GM15510 (cell line): ENCODE measurements around the gene ARHGEF4.

ENCODE experiments used
- POLR2A ChIP-seq: IDR thresholded peaks from 3 replicates; pipeline ENCODE4 v1.6.1; 2011; ENCODE audit warnings: borderline replicate concordance; ENCODE audit not compliant: insufficient read length; ENCODE audit errors: extremely low read depth

The ARHGEF4 gene

GRCh38 chr2:130813722-130814121 is 23.0 kb upstream of the ARHGEF4 start:
- no peak for TF ChIP-seq POLR2A

DNA sequence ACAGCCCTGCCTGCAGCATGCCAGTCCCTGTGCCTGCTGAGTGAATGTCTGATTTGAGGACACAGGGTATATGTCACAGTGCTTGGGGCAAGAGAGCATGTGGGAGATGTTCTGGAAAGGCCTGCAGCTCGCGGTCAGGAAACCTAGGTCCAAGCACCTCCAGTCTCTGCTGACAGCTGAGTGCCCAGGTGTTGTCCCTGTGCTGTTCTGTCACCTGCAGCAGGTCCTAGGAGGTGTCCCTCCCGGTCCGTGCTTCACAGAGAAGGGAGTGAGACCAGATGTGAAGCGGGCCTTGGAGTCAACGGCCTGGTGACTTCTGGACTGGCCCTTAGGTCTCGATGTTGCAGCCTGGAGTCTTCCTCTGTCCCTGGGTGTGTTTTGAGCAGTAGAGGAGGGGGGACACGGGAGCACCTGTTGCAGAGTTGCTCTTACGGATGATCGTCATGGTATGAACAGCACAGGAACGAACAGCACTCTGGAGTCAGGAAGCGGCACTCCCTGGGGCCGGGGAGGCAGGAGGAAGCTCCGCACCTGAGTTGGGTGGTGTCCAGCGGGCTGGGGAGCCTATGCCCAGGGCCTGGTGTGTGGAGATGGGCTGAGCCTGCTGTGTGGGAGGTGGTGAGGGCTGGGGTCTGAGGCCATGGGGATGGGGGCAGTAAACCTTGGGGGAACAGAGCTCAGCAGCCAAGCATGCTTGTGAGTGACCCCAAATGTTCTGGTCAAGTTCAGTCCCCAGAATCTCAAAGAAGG is 21.6 kb upstream of the ARHGEF4 start:
- TF ChIP-seq POLR2A, result no peak

DNA sequence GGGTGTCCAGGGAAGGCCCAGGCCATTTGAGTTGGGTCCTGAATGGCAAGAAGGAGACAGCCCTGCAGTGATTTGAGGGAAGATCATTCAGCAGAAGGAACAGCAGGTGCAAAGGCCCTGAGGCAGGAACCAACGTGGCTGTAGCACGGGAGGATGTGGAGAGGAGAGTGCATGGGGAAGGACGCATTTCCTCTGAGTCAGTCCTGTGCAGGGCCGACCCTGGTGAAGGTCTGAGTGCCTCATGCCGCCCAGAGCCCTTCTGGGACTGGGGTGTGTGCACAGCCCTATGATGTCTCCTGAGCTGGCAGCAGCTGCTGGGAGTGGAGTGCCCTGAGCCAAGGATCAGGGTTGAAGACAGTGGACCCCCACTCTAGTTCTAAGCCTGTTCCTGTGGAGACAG is 17.9 kb upstream of the ARHGEF4 start:
- TF ChIP-seq POLR2A, result no peak

DNA sequence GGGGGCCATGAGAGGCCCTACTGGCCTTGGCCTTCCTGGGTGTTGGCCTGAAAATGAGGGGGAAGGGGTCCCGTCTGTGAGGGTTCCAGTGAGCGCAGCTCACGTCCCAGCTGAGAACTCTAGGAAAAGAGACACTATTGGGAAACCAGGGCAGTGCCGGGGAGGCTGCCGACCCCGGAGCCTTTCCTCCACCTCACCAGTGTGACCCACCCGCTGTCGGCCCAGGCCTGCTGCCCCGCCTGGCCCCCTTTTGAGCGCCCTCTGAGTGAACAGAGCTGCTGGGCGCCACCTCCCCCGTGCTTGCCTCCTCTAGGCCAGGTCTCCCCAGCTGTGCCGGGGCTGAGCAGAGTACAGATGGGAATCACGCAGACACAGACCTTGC is 17.5 kb upstream of the ARHGEF4 start:
- TF ChIP-seq POLR2A, result no peak

DNA sequence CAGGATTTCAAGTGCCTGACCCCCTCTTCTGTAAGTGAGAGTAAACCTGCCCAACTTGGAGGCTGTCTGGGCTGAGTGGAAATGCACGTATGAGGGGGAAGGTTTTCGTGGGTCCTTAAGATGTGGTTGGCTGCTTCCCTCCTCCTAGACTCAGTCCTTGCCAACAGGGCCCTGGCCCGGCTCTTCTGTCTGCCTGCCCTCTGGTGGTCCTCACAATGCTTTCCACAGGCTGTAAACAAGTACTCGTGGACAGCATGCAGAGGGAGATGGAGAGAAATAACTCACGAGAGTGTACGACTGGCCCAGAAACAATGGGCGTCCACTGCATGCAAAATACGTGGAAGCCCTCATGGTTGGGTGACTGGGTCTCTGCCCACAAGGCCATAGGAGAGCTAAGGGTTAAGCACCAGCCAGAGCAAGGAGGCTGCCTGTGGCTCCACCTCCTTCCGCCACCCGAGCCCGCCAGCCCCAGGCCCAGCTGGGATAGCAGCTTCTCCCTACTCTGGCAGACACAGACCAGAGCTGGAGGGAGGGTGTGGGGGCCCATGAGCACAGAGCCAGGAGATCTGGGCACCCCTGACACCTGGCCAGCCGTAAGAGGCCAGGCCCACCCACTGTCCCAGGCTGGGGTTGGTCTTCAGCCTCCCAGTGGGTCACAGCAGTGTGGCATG is 17.0 kb upstream of the ARHGEF4 start:
- no peak for TF ChIP-seq POLR2A

- TF ChIP-seq POLR2A, result no peak
Observed at GRCh38 chr2:130820279-130820861, 16.3 kb upstream of the ARHGEF4 start.

GRCh38 chr2:130821867-130822266 is 14.8 kb upstream of the ARHGEF4 start:
- no peak for TF ChIP-seq POLR2A

DNA sequence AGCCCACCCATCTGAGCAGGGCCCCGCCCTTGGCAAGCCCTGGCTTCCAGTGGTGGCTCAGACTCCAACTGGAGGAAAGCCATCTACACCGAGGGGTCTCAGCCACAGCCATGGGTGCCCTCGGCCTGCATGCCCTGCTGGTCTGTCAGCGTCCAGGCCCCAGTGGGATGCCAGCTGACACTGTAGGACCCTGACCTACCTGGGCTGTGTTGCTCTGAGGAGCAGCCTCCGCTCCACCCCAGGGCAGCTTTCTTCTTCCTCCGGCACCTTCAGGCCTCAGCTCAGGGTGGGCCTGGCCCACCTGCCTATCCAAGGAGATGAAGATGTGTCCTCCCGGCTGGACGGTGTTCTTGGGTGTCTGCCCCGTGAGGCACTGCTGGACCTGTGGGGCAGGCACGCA is 13.9 kb upstream of the ARHGEF4 start:
- TF ChIP-seq POLR2A, result no peak

GRCh38 chr2:130823171-130823885 is 13.4 kb upstream of the ARHGEF4 start:
- TF ChIP-seq POLR2A, result no peak

DNA sequence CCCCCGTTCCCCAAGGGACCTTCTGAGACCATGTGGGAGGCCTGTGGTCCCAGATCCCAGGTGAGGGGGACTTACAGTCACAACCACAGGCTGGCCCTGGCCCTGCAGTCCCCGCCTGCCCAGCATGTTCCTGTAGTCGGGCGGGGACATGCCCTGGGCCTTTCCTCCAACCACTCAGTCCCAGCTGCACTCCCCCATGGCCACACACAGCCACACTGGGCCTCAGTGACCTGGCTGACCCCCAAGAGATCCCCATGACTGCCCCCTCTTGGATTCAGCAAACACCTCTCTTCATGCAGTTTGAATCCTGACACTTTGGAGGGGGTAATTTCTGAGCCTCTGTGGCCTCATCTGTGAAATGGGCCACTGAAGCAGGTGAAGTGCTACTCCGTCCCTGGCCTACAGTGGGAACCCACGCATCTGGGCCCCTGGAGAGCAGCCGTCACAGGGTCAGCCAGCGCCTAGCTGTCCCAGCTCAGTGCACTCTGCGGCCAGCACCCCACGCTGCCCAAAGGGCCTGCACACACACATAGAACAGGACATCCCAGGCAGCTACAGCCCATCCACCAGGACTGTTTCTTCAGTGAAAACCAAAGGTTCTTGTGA is 12.7 kb upstream of the ARHGEF4 start:
- TF ChIP-seq POLR2A, result no peak

GRCh38 chr2:130824492-130825061 is 12.1 kb upstream of the ARHGEF4 start:
- no peak for TF ChIP-seq POLR2A

DNA sequence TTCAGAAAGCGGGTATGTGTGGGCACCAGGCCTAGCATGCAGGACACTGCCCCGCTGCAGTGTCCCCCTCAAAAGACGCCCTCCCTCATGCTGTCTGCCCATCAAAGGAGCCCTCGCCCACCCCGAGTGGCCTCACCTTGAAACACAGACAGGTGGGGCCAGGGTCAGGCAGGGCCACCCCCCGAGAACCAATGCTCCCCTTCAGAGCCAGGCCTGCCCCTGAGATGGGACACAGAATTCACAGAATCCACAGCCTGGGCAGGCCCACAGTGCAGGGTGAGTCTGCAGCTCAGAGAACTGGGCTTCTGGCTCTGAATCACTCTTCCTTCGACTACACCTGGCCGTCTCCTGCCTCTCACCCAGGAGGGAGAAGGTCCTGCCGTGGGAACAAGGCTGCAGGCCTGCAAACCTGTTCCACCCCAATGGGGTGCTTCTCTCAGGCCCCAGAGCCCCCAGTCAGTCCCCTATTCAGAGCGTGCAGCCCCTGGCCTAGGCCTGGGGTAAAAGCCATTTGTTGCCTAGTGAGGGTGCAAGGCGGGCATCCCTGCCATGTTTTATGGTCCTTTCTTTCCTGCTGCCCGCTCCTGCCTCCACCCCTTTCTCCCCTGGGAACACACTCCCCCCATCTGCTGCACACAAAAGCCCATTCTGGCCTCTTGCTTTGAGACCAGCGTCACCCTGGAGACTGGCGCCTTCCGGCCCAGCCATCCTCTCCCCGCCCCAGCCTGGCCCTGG is 11.3 kb upstream of the ARHGEF4 start:
- no peak for TF ChIP-seq POLR2A

- no peak for TF ChIP-seq POLR2A
Observed at GRCh38 chr2:130825966-130826253, 10.8 kb upstream of the ARHGEF4 start.

DNA sequence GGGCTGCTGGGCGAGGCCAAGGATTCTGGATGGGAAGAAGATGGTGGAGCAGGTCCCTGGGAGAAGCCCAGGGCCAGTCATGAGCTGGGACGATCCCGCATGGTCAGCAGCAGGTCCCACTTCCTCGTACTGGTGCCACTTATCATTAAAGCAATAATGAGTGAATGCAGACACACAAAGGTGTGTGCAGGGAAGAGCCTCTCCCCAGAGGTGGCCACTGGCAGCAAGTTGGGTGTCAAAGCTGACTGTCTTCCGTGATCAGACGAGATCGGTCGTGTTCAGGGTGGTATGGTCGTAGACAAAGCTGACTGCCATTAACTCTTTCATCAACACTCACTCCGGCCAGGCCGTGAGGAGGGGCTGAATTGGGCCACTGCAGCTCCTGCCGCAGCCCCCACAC is 10.3 kb upstream of the ARHGEF4 start:
- TF ChIP-seq POLR2A, result no peak
